Caco-2 (cell line): Measurements from ENCODE around the gene AMBP. TPM values are rescaled to one million over a fixed set of nuclear protein-coding genes. Genes with fewer than 3 reads are reported as not detected.
A peak's percentile ranks its signal among the peaks of the same experiment; 100 is the strongest.

Experiments
- BruUV-seq: library from RNA; stranded (reverse); fragments of 400-500 nt; replicated peaks from 2 replicates; lab custom pipeline; 2021; lab: Mats Ljungman, UMichigan
- CTCF ChIA-PET: fragments of 300-600 bp; sonication (Branson Sonifier 250); formaldehyde crosslinking; loops from one replicate; lab custom pipeline; 2022; ENCODE audit warnings: antibody characterized with exemption; lab: Charles Lee
- POLR2A ChIA-PET: fragments of 300-600 bp; sonication (Branson Sonifier 250); formaldehyde crosslinking; loops from one replicate; lab custom pipeline; 2022; ENCODE audit warnings: antibody characterized with exemption; lab: Charles Lee
- DNase-seq, 2 experiments: peaks; one replicate each; pipeline versions ENCODE4 v3.0.0 to v3.0.0-alpha.2; 2020 to 2022
- H3K27me3 ChIP-seq: replicated peaks from 2 replicates; pipeline ENCODE4 v1.6.0; 2011; ENCODE audit warnings: low read length; ENCODE audit not compliant: control insufficient read depth, insufficient read depth
- H3K36me3 ChIP-seq: 2 replicates; pipeline ENCODE4 v1.5.1; 2011; ENCODE audit warnings: low read length; ENCODE audit not compliant: control insufficient read depth, insufficient read depth
- H3K4me1 ChIP-seq: fragments of 250-450 bp; sonication (Bioruptor Pico); 2 replicates; pipeline ENCODE4 v1.5.1; 2020; ENCODE audit warnings: mild to moderate bottlenecking
- H3K4me3 ChIP-seq: 2 replicates; pipeline ENCODE4 v1.5.1; 2011; ENCODE audit warnings: low read depth, mild to moderate bottlenecking, control low read depth, low read length
- H3K9me3 ChIP-seq: fragments of 250-450 bp; sonication (Bioruptor Pico); 2 replicates; pipeline ENCODE4 v1.5.1; 2020; ENCODE audit warnings: mild to moderate bottlenecking, moderate library complexity
- H3K27ac Mint-ChIP-seq: one replicate; pipeline ENCODE4 v1.8.0; 2022; ENCODE audit warnings: mixed read lengths; ENCODE audit not compliant: unreplicated experiment
- H3K27me3 Mint-ChIP-seq: one replicate; pipeline ENCODE4 v1.8.0; 2022; ENCODE audit warnings: mixed read lengths; ENCODE audit not compliant: insufficient read depth, unreplicated experiment
- H3K36me3 Mint-ChIP-seq: one replicate; pipeline ENCODE4 v1.8.0; 2022; ENCODE audit warnings: mild to moderate bottlenecking, mixed read lengths; ENCODE audit not compliant: insufficient read depth, unreplicated experiment
- H3K4me1 Mint-ChIP-seq: one replicate; pipeline ENCODE4 v1.8.0; 2022; ENCODE audit warnings: low read depth, mixed read lengths; ENCODE audit not compliant: unreplicated experiment
- H3K4me3 Mint-ChIP-seq: one replicate; pipeline ENCODE4 v1.8.0; 2022; ENCODE audit warnings: mild to moderate bottlenecking, moderate library complexity, mixed read lengths; ENCODE audit not compliant: unreplicated experiment
- H3K9me3 Mint-ChIP-seq: one replicate; pipeline ENCODE4 v1.8.0; 2022; ENCODE audit warnings: mixed read lengths; ENCODE audit not compliant: unreplicated experiment
- intact Hi-C: fragments of 100-400 bp; cut with micrococcal nuclease; formaldehyde crosslinking; loops from one replicate; pipeline ENCODE4 v1.10.0; 2022; ENCODE audit not compliant: unreplicated experiment
- total RNA-seq: library from RNA; stranded (reverse); gene quantifications from 2 replicates; pipeline ENCODE4 v1.2.3, GENCODE V29; 2022
- TF ChIP-seq, protein P1 (sequence below), 2 experiments: fragments of 200-600 bp in 1 of 2; IDR thresholded peaks; 1 replicate in 1 of 2; 2 replicates in 1 of 2; pipeline versions ENCODE4 v1.5.1 to v1.8.0; 2011 to 2022; ENCODE audit warnings: antibody characterized with exemption in 1 of 2, control low read depth in 1 of 2, inconsistent platforms in 1 of 2, low read depth in 1 of 2, low read length in 1 of 2, mild to moderate bottlenecking in 1 of 2, moderate library complexity in 1 of 2; ENCODE audit not compliant: insufficient read depth in 1 of 2, severe bottlenecking in 1 of 2, unreplicated experiment in 1 of 2

AMBP gene
- total RNA-seq, 1 experiment from 2014 or later, result 2.2 TPM

- TF ChIP-seq, protein P1, sequence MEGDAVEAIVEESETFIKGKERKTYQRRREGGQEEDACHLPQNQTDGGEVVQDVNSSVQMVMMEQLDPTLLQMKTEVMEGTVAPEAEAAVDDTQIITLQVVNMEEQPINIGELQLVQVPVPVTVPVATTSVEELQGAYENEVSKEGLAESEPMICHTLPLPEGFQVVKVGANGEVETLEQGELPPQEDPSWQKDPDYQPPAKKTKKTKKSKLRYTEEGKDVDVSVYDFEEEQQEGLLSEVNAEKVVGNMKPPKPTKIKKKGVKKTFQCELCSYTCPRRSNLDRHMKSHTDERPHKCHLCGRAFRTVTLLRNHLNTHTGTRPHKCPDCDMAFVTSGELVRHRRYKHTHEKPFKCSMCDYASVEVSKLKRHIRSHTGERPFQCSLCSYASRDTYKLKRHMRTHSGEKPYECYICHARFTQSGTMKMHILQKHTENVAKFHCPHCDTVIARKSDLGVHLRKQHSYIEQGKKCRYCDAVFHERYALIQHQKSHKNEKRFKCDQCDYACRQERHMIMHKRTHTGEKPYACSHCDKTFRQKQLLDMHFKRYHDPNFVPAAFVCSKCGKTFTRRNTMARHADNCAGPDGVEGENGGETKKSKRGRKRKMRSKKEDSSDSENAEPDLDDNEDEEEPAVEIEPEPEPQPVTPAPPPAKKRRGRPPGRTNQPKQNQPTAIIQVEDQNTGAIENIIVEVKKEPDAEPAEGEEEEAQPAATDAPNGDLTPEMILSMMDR (IDR thresholded peaks at IDR 0.05; ENCODE audit: insufficient read depth in 1 of 2, low read depth in 1 of 2, low read length in 1 of 2, severe bottlenecking in 1 of 2, unreplicated experiment in 1 of 2), result no peak
- ChIA-PET POLR2A (no interaction called here), CTCF (no interaction called here)
- Histone ChIP-seq H3K4me1 (no peaks in the 10 kb centered on the region), H3K9me3 (no peaks in the 10 kb centered on the region), H3K36me3 (no peaks in the 10 kb centered on the region), H3K27me3 (no peaks in the 10 kb centered on the region), H3K4me3 (no peak overlapping the region)
- H3K9me3 Mint-ChIP-seq, result no peaks in the 10 kb centered on the region
- BruUV-seq, result no TSS peak
- no peak for DNase-seq
- no peak overlapping the region for H3K4me3 Mint-ChIP-seq
- H3K4me1 Mint-ChIP-seq, result no peaks in the 10 kb centered on the region
- H3K27me3 Mint-ChIP-seq, result no peaks in the 10 kb centered on the region
- intact Hi-C loops, result loop anchor here (5.0 to 10.0 kb wide), 2 partner anchors 48 to 290 kb away; no protein-coding TSS in a partner anchor
- H3K27ac Mint-ChIP-seq, result no peak overlapping the region
- no peaks in the 10 kb centered on the region for H3K36me3 Mint-ChIP-seq
These were observed 43.4 kb downstream of the AMBP start for GRCh38 chr9:114034661-114035062.

- TF ChIP-seq, protein P1 (IDR thresholded peaks at IDR 0.05; ENCODE audit: insufficient read depth in 1 of 2, low read depth in 1 of 2, low read length in 1 of 2, severe bottlenecking in 1 of 2, unreplicated experiment in 1 of 2), result no peak
- ChIA-PET CTCF (no interaction called here), POLR2A (no interaction called here)
- intact Hi-C loops, result loop anchor here (10.0 kb wide), 1 partner anchor 289 kb away; no protein-coding TSS in a partner anchor
- BruUV-seq, result no TSS peak
- H3K4me3 Mint-ChIP-seq, result no peak overlapping the region
- H3K27me3 ChIP-seq, result no peaks in the 10 kb centered on the region
- DNase-seq, result no peak
- no peaks in the 10 kb centered on the region for H3K27me3 Mint-ChIP-seq
- H3K36me3 Mint-ChIP-seq, result no peaks in the 10 kb centered on the region
- no peaks in the 10 kb centered on the region for H3K9me3 ChIP-seq
- no peak overlapping the region for H3K4me3 ChIP-seq
- H3K4me1 Mint-ChIP-seq, result no peaks in the 10 kb centered on the region
- no peak overlapping the region for H3K27ac Mint-ChIP-seq
- H3K36me3 ChIP-seq, result no peaks in the 10 kb centered on the region
- no peaks in the 10 kb centered on the region for H3K4me1 ChIP-seq
- H3K9me3 Mint-ChIP-seq, result no peaks in the 10 kb centered on the region
These were observed 43.9 kb downstream of the AMBP start for GRCh38 chr9:114034196-114034595.

DNA sequence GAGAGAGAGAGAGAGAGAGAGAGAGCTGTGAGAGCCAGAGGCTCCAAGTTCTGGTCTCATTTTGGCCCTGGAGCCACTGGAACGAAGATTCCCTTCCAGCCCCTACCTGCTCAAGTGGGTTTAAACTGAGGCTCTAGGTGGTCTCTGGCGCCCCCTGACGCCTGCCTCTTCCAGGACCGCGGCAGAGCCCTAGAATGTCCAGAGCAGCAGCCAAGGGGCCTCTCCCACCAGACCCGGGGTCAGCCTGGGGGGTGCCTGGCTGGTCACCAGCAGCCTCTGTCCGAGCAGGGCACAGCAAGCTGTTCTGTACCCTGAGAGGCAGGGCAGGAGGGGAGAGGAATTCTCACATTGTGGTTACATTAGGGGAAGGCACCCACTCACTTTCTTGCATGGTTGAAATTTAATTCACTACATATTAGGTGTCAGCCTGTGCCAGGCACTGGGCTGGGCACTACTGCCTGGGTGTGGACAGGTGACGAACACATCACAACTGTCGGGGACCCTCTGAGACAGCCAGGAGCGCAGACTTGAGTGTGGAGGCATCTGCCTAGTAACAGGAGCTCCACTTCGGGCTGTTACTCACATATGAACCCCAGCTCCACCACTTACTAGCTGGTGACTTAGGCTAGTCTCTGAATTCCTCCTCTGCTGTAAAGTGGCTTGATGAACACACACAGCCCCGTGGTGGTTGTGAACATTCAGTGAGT lies 44.5 kb downstream of the AMBP start:
- no peaks in the 10 kb centered on the region for H3K4me1 Mint-ChIP-seq
- no peaks in the 10 kb centered on the region for H3K27me3 Mint-ChIP-seq
- Histone ChIP-seq H3K4me3 (no peak overlapping the region), H3K27me3 (no peaks in the 10 kb centered on the region), H3K4me1 (no peaks in the 10 kb centered on the region), H3K36me3 (no peaks in the 10 kb centered on the region), H3K9me3 (no peaks in the 10 kb centered on the region)
- H3K36me3 Mint-ChIP-seq, result no peaks in the 10 kb centered on the region
- ChIA-PET CTCF (no interaction called here), POLR2A (no interaction called here)
- no peaks in the 10 kb centered on the region for H3K9me3 Mint-ChIP-seq
- TF ChIP-seq, protein P1 (IDR thresholded peaks at IDR 0.05; ENCODE audit: insufficient read depth in 1 of 2, low read depth in 1 of 2, low read length in 1 of 2, severe bottlenecking in 1 of 2, unreplicated experiment in 1 of 2), result peak in 1 of 2 experiments; percentile 38
- H3K4me3 Mint-ChIP-seq, result no peak overlapping the region
- no TSS peak for BruUV-seq
- peak in 1 of 2 experiments; percentile 30 for DNase-seq
- intact Hi-C loops, result loop anchor here (10.0 kb wide), 1 partner anchor 289 kb away; no protein-coding TSS in a partner anchor
- no peak overlapping the region for H3K27ac Mint-ChIP-seq
